SH-SY5Y (cell line): ENCODE measurements around the gene NBPF1.

ENCODE experiments used
- GATA2 ChIP-seq: IDR thresholded peaks from 2 replicates; pipeline ENCODE4 v1.6.1; 2011; ENCODE audit warnings: mild to moderate bottlenecking, low read depth, low read length
- GATA3 ChIP-seq: IDR thresholded peaks from 2 replicates; pipeline ENCODE4 v1.6.1; 2011; ENCODE audit warnings: low read depth, mild to moderate bottlenecking, low read length, moderate library complexity

Gene NBPF1

DNA sequence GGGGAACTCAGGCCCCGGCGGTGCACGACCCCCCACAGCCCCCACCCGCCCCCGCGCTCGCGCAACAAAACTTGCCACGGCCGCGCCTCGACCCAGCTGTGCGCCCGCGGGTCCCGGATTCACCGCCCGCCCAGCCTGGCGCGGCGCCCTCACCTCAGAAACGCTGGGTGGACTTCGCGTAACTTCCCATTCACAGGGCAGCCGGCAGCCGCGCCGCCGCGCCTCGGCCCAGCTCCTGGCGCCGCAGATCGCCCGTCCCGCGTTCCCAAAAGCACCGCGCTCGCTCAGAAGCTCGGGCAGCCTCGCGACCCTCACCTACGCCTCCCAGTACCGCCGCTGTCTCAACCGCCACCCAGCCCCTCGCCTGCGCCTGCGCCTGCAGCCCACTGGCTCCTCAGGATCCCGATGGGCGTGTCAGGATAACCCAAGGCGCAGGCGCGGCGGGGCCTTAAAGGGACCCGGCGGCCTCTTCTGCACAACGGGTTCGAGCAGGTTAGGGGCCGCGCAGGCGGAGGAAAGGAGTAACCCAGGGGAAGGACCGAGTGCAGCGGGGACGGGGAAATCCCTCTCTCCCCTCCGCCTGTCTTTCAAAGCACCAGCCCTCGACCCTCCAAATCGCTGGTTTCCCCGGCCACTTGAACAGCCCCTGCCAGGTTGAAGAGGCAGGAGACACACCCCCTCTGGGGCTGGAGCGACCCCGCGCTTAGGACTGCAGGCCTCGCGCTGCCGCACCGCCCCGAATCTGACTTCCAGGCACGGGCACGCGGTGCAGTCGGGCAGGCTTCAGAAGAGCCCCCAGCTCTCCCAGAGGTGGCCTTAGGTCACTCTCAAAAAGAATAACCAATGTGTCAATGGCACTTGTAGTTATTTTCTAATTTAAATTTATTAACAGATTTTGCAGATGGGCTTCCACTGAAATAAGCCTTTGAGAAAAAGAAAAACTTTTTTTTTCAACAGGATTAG lies at the start of gene NBPF1:
TSS of gene NBPF1 (minus strand) at position 380 of the 963 bp plus-strand sequence.
- no peak for TF ChIP-seq GATA3
- TF ChIP-seq GATA2 = peak; percentile 6; the same call in 1 of the 2 replicates

DNA sequence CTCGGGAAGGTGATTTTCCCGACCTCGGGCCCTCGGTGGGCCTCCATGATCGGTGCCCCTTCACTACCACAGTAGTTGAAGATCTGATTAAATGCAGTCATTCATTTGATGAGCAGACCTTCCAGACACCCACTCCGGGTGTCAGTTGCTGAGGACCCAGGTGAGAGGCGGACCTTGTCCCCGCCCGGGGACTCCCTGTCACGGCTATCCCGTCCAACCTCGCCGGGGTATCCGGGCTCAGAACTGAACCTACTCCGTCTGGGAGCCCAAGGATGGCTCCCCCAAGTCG lies 30.8 kb upstream of the NBPF1 start:
- no peak for TF ChIP-seq GATA2
- no peak for TF ChIP-seq GATA3

DNA sequence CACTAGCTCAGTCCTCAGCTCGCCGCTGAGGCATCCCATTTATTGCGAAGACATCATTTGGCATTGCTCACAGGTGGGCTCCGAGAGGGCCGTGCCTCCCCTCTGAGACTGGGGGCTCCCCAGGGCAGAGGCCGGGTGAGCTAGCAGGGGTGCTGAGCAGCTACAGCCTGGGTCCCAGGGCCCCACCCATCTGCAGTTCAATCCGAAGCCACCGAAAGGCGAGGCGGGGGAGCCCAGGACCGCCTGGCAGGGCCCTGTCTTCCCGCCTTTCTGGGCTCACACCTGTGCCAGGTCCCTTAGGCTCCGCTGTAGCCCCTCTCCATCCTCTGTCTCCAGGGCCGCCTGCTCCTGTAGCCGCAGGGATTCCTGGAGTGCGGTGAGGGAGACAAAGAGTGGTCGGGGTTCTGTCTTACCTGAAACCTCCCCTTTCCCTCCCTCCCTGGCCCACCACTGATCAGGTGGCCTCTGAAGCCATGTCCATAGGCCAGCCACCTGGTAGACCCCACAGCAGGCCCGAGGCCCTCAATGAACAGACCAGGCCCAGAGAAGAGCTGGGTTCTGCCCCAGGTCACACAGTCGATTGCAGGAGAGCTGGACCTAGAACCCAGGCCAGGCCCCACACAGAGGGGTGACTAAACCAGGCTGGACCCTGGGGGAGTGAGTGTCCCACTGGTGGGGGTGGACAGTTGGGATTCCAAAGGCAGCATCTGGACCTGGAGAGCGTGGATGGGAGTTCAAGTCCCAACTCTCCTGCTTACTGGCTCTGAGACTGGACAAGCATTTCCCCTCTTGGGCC lies 18.1 kb upstream of the NBPF1 start:
- TF ChIP-seq GATA3 (no peak), GATA2 (no peak)

DNA sequence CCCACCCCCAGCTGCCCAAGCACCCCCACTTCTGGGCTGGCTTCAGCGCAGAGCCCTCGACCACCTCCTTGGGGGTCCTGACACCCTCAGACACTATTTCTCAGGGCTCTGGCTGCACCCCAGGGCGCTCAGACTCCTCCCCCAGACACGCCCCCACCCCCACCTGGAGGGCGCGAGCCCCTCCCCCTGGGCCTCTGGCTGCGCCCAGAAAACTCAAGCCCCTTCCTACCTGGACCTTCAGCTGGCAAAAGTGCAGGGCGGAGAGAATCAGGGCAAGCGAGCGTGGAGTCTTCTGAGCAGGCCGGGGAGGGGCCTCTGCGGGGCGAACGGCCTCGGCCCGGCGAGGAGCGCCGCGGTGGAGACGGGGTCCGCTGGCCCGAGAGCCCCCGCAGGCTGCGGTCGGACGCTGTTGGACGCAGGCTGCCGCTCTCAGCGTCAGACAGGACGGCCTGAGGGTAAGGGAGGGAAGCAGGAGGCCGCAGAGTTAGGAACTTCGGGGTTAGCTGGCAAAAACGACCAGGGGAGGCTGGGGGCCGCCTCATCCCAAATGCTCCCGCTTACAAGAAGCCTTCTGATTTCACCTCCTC lies 17.4 kb upstream of the NBPF1 start:
- TF ChIP-seq GATA2 (no peak), GATA3 (no peak)

DNA sequence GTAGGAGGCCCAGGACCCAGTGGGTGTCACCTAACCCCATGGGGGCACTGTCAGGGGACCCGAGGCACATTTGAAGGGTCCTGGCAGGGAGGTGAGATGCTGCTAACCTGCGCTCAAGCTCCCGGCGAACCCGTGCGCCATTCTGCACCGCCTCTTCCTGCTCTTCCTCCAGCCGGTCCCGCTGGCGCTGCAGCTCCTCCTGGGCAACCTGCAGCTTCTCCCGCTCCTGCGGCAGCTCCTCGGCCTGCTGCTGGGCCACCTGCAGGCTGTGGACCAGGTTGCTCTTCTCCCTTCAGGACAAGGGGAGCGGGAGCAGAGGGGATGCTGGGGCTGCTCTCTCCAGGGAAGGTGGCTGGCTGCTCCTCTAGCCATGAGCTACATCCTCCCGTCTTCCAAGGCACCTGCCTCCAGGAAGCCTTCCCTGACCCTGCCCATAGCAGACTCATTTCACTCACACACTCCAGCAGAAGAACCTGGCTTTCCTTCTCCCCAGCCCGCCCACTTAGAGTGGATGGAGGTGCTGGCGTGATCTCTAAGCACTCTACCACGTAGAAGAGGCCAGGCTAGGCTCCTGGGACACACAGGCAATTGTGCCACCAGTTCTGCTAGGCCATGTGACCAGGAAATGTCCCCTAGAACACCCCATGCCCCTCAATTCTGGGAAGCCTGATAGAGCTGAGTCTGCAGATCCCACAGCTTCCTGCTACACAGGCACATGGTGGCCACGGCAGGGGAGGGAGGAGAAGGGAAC lies 15.2 kb upstream of the NBPF1 start:
- no peak for TF ChIP-seq GATA3
- TF ChIP-seq GATA2 = no peak

DNA sequence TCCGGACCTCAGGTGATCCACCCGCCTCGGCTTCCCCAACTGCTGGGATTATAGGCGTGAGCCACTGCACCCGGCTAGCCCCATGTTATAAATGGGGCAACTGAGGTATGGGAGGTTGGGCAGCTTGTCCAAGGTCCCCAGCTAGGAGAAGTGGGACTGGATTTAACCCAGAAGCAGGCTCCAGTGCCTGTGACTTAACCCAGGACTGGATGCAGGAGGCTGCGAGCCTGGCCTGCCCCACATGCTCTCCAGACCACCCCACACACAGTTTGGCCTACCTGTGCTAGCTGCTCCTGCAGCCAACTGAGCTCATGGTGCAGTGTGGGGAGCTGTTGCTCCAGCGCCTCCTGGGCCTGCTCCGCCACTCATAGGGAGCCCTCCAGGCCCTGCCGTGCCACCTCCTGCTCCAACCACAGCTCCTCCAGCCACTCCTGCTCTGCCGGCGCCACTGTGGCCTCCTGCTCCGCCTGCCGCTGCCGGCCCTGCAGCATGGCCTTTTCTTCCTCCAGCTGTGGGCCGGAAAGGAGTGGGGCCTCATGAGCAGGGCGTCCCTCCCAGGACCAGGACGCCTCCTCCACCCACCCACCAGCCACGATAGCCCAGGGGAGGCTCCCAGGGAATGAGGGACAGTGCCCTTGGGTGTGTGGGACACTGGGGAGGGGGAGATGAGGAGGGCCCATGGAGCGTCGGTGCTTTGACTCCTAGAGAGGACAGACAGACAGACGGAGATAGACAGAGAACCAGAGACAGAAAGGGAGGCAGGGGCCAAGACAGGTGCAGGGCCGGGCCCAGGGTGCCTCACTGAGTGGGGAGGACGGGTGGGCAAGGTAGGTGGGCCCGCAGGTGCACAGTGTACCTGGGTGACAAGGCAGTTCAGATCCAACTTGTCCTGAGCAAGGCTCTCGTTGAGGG lies 12.4 kb upstream of the NBPF1 start:
- TF ChIP-seq GATA3 (no peak), GATA2 (no peak)

DNA sequence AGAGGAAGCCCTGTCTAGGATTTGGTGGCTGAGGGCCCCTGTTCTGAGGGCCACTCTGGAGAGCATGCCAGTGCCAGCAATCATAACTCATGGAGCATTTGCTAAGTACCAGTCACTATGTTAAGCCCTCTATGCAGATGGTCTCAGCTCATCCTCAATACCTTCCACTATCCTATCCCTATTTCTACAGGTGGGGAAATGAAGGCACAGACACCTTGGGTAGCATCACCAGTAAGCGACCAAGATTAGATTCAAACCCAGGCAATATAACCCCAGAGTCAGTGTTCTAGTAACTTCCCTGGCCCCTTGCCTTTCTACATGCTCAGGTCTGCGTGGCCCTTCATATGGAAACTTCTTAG lies 7.9 kb upstream of the NBPF1 start:
- TF ChIP-seq GATA3 = no peak
- TF ChIP-seq GATA2 = no peak

DNA sequence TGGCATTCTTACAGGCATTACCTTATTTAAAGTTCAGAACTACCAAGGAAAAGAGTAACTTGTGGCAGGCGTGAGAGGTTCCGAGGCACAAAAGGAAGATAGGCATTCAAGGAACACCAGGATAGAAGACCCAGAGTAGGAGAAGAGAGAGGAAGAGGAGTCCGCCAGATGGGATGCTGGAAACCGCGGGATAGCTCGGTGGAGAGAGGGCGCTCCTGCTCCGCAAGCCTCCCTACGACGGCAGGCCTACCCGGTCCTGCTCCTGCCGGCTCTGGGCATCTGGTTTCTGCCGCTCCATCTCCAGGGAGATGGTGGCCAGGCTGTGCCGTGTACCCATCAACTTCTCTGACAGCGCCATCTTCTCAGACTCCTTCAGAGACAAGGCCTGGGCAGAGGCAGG lies 5.4 kb upstream of the NBPF1 start:
- TF ChIP-seq GATA2 (no peak), GATA3 (no peak)

DNA sequence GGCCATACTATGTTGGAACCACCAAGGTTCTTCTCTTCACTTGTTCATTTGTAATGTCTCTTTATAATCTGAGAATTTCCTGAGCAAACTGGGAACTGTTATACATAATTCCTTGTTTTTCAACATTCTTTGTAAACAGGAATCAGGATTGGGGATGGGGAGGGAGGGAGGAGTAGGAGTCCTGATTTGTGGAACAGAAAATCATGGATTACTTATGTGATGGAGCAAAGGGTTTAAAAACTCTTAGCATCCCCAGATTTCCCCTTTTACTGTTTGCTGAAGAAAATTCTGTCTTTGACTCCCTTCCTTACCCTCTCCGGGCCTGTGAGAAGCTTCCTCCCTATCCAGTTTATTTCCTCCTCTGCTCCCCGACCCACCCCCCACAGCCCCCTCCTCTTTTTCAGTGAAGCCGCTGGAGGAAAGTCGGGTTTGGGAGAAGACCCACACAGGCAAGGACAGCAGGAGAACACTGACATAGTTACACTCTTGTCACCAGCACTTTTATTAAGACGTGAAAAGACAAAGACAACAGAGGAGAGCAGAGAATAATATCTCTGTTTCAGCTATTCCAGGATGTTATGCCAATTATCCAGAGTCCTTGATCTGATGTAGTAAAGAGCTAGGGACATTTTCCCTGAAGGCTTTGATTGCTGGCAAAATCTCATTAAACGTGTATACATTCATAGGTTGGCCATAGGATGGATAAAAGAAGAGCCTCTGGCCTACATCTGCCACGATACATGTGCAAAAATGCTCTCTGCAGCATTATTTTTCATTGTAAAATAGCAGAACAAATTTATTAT lies 4.6 kb upstream of the NBPF1 start:
- TF ChIP-seq GATA3 = no peak
- no peak for TF ChIP-seq GATA2

DNA sequence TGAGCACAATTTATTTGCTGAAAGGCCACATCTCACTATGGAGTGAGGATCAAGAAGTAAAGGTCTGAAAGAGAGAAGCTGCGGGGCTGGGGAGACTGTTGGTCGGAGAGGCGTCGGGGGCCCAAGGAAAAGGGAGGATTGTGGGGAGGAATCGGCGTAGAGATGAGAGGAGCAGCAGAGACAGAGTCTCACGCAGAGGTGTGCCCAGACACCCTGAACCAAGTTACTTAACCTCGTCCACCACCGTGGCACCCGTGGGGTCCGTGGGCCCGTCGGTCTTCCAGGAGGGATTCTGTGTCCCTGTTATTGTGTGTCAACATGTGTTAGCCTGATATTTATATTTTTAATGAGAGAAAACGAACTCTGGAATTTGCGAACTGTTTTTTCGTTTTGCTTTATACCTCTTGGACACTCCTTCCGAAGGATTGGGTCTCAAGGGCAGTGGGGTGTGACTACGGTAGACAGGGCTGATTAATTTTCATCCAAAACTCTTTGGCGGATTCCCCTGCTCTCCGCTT lies 3.8 kb upstream of the NBPF1 start:
- TF ChIP-seq GATA2 (no peak), GATA3 (no peak)

DNA sequence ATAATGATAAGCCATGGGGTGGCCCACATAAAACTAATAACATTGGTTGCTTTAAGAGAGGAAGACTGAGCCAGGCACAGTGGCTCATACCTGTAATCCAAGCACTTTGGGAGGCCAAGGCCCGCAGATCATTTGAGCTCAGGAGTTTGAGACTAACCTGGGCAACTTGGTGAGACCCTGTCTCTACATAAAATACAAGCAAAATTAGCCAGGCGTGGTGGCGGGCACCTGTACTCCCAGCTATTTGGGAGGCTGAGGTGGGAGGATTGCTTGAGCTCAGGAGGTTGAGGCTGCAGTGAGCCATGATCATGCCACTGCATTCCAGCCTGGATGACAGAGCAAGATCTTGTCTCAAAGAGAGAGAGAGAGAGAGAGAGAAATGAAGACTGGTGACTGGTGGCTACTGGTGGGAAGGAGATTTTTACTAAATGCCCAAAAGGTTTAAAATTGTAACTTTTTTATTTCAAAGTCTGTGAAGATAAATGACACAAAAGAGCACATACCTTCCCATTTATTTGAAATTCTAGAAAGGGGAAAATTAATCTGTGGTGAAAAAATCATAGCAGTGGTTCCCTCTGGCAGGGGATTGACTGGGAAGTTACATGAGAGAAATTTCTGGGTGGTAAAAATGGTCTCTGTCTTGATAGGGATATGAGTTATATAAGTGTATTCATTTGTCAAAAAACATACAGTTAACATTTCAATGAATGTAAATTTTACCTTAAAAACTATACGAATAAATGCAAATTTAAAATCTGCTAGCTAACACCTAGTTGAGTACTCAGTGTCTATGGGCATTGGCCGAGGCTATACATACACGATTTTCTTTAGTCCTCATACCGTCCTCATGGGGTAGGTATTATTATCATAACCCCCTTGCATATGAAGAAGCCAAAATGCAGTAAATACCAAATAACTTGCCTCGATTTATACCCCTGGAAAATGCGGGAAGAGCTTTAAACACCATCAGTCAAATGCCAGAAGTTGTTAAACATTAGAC lies 2.2 kb upstream of the NBPF1 start:
- no peak for TF ChIP-seq GATA3
- TF ChIP-seq GATA2 = no peak
